ENCODE data around the gene TSPAN1. TPM values are rescaled to one million over a fixed set of nuclear protein-coding genes. Genes with fewer than 3 reads are reported as not detected.
A peak's percentile ranks its signal among the peaks of the same experiment; 100 is the strongest.

Gene TSPAN1
- total and polyA plus RNA-seq, 12 donors, result 0.80 to 5.3 (median 1.7) TPM

- peak; percentile 54 to 81 (median 70) for ATAC-seq
- Histone ChIP-seq H3K4me1 (peaks cover 3 to 62% (median 42%) of the 10 kb centered on the region in 9 donors), H3K27me3 (peaks cover 0 to 39% (median 0%) of the 10 kb centered on the region in 7 donors), H3K27ac (peak overlapping the region; percentile 88 to 98 (median 96)), H3K4me3 (peak overlapping the region; percentile 27 to 89 (median 74)), H3K9me3 (no peaks in the 10 kb centered on the region), H3K36me3 (no peaks in the 10 kb centered on the region)
- 1% methylated on average over 22 of the region's 22 CpGs for WGBS, 2 donors
- DNase-seq, result peak; percentile 78 to 81
- TF ChIP-seq CTCF (IDR thresholded peaks at IDR 0.05), result no peak
- intact Hi-C loops (cut with DNase I), result loop anchor here in 8 of 10 donors (2.0 to 5.0 kb wide), 8 partner anchors 34 to 96 kb away; partner anchors contain the start of gene TSPAN1 (in 3 of the 8)
These were observed 41.7 kb upstream of the TSPAN1 start for GRCh38 chr1:46133181-46133658.

GRCh38 chr1:46133781-46134350, 41.0 kb upstream of the TSPAN1 start:
- peaks cover 3 to 58% (median 43%) of the 10 kb centered on the region in 9 donors for H3K4me1 ChIP-seq
- WGBS, 2 donors, result 35 to 37% methylated on average over 3 of the region's 3 CpGs

GRCh38 chr1:46134660-46135331, 40.1 kb upstream of the TSPAN1 start:
- Histone ChIP-seq H3K4me3 (peak overlapping the region in 1 of 10 donors; percentile 70), H3K27ac (peak overlapping the region; percentile 88 to 98 (median 96)), H3K27me3 (peaks cover 0 to 24% (median 0%) of the 10 kb centered on the region in 7 donors), H3K4me1 (peaks cover 3 to 56% (median 43%) of the 10 kb centered on the region in 9 donors), H3K9me3 (no peaks in the 10 kb centered on the region), H3K36me3 (no peaks in the 10 kb centered on the region)
- DNase-seq, result peak in 1 of 2 donors; percentile 52
- TF ChIP-seq CTCF (IDR thresholded peaks at IDR 0.05), result no peak
- intact Hi-C loops (cut with DNase I), result loop anchor here in 6 of 10 donors (5.0 kb wide), 3 partner anchors 33 to 97 kb away; no protein-coding TSS in a partner anchor
- ATAC-seq, result no peak
- WGBS, 2 donors, result 16 to 27% methylated on average over 3 of the region's 3 CpGs

More at GRCh38 chr1:46133781-46134350, 41.0 kb upstream of the TSPAN1 start:
- peak in 1 of 2 donors; percentile 22 for DNase-seq
- Histone ChIP-seq H3K9me3 (no peaks in the 10 kb centered on the region), H3K4me3 (peak overlapping the region; percentile 27 to 89 (median 74)), H3K27me3 (peaks cover 0 to 33% (median 0%) of the 10 kb centered on the region in 7 donors), H3K27ac (peak overlapping the region; percentile 88 to 98 (median 96)), H3K36me3 (no peaks in the 10 kb centered on the region)
- ATAC-seq, result peak in 1 of 8 donors; percentile 21
- TF ChIP-seq CTCF (IDR thresholded peaks at IDR 0.05), result no peak
- intact Hi-C loops (cut with DNase I), result loop anchor here in 8 of 10 donors (2.0 to 5.0 kb wide), 8 partner anchors 33 to 97 kb away; partner anchors contain the start of gene TSPAN1 (in 3 of the 8)

- ATAC-seq, result no peak
- H3K27ac ChIP-seq, result peak overlapping the region in 4 of 10 donors; percentile 94 to 98 (median 97)
- intact Hi-C loops (cut with DNase I), result no loop called here
These were observed 38.2 kb upstream of the TSPAN1 start for GRCh38 chr1:46136711-46137110.

More at GRCh38 chr1:46136711-46137110, 38.2 kb upstream of the TSPAN1 start:
- no peak for TF ChIP-seq CTCF (IDR thresholded peaks at IDR 0.05)
- Histone ChIP-seq H3K4me1 (peaks cover 3 to 54% (median 41%) of the 10 kb centered on the region in 9 donors), H3K36me3 (no peaks in the 10 kb centered on the region), H3K4me3 (no peak overlapping the region), H3K27me3 (peaks cover 0 to 5% (median 0%) of the 10 kb centered on the region in 7 donors), H3K9me3 (no peaks in the 10 kb centered on the region)
- no peak for DNase-seq
